ENCODE measurements around the gene CLEC17A.
"Not testable (repeated sequence)": the region's sequence is repeated elsewhere in the genome, so short reads cannot be mapped to it uniquely, and the experiment has no call there.

The CLEC17A gene

DNA sequence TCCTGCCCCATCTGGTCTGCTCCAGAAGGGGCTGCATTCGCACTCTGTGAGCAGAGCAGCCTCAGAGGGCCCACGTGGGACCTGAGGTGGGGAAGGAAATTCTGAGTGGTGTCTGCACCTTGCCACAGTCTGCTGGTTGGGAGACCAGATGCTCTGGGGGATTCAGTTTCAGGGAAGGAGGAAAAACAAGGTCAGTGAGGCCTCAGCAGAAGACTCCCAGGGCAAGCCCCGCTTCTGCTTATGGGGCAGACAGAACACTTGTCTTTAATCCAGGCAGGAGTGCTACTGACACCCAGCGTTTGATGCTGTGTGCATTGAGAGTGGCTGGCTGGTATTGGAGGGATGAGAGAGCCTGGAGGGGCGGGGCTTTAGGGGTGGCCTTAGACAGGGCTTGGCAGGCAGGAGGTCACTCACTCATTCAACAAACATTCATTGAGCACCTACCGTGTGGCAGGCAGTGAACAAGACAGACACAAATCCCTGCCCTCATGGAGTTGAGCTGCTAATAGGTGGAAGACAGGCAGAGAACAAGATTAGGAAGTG is 4.9 kb upstream of the CLEC17A start:
- DNase-seq = no peak

DNA sequence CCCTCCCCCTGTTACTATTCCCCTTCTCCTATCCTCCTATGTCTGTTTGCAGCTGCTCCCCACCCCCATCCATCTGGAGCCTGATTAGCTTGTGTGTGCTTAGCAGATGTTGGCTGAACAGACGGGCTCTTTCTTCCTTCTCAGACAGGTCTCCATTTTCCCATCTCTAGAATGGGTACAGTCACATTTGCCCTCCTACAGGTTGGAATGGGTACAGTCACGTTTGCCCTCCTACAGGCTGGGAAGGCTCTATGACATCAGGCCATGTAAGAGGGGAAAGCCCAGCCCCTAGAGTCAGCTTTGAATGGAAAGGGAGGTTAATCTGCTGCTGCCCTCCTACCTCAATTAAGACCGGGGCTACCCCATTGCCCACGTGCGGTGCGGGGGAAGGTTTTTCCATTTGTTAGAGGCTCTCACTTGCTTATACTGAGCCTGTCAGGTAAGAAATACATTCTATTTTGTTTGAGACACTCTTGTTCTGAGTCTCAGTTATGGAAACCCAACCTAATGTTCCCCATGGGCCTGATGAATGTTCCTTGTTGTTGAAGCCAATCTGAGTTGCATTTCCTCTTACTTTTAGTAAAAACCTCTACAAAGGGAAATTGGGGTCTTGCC is 2.2 kb upstream of the CLEC17A start:
- DNase-seq = no peak

DNA sequence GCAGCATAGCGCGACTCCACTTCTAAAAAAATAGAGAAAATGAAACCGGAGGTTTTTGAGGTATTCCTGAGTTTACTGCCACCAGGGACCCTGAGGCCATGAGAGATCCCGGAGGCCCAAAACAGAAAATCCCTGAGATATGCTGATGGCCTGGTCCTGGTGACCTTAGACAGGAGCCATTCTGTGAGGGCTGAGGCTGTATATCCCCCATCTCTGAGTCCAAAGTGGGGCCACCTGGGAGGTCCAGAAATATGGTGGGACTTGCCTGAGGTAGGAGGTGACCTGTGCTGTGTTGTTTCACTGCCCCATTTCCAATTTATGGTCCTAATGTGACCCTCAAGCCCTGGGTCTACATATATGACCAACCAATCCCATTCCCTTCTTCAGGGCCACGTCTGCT is 1.5 kb downstream of the CLEC17A start:
- not testable (repeated sequence) for DNase-seq

DNA sequence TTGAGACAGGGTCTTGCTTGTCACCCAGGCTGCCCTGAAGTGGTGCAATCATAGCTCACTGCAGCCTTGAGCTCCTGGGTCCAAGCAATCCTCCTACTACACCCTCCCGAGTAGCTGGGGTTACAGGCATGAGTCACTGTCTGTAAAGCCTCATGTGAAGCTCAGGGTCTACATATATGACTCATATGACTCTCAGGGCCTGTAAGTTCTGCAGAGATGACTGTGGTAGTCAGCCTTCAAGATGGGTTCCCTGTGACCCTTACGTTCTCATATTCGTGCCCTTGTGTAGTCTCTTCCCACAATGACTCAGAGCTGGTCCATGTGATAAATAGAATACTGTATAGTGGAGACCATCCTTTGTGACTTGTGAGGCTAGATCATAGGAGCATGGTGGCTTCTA is 2.3 kb downstream of the CLEC17A start:
- not testable (repeated sequence) for DNase-seq

DNA sequence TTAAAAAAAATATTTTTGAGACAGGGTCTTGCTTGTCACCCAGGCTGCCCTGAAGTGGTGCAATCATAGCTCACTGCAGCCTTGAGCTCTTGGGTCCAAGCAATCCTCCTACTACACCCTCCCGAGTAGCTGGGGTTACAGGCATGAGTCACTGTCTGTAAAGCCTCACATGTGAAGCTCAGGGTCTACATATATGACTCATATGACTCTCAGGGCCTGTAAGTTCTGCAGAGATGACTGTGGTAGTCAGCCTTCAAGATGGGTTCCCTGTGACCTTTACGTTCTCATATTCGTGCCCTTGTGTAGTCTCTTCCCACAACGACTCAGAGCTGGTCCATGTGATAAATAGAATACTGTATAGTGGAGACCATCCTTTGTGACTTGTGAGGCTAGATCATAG is 6.5 kb downstream of the CLEC17A start:
- not testable (repeated sequence) for DNase-seq

DNA sequence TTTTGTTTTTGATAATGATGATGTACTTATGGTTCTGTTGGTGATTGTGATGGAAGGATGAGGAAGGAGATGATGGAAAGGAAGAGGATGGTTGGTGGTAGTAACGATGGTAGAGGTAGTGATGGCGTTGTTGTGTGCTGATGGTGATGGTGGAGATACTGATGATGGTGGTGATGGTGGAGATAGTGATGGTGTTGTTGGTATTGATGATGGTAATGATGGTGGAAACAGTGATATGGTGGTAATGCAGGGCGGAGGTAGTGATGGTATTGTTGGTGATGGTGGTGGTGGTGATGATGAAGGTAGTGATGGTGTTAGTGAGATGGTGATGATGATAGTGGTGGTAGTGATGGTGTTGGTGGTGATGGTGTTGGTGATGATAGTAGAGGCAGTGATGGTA is 12.7 kb downstream of the CLEC17A start:
- DNase-seq = no peak

DNA sequence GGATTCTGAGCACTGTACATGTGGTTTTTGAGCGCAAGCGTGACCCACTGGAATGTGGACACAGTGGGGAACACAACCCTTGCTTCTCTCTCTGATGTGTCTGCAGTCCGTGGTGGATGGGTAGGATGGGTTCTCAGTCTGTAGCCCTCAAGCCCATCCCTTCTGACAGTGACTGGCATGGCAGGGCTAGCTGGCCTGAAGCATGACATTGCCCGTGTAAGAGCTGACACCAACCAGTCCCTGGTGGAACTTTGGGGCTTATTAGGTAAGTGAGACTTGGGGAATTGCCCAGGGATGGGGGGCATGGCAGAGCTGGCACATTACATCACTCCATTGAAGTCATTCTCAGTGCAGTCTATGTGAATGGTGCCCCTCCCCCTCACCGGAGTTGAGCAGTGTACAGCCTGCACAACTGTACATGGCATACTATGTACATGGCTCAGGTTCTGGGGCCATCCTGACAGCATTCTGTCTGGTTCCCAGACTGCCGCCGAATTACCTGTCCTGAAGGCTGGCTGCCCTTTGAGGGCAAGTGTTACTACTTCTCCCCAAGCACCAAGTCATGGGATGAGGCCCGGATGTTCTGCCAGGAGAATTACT is 16.8 kb downstream of the CLEC17A start:
- no peak for DNase-seq

DNA sequence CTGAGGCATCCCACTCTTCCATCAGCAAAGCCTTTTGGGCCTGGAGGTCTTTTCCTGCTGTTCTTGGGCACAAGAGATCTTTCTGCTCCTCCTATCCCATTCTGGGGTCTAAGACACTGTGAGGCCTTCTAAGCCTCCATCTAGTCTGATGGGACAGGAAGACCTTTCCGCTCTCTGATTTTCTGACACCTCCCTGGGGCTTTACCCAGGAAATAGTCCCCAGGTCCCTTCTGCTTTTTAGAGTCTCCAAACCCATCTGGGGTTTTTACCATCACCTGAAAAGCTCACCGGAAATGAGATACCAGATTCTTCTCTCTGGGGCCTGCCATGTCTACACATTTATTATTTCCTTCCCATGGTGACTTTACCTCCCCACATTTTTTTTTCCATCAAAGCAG is 21.1 kb downstream of the CLEC17A start:
- no peak for DNase-seq

DNA sequence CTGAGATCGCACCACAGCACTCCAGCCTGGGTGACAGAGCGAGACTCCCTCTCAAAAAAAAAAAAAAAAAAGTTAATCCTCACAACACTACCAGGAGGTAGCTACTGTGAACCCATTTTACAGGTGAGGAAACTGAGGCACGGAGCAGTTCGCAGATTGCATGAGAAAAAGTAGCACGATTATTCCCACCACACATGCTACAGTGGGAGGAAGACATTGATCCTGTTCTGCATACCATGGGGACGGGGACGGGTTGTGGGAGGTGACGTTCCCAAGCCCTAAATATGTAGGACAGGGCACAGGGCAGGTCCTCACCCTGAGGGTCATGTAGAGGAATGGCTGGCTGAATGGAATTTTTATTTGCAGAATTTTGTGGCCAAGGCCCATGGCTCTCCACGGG is 23.7 kb downstream of the CLEC17A start:
- DNase-seq = no peak

DNA sequence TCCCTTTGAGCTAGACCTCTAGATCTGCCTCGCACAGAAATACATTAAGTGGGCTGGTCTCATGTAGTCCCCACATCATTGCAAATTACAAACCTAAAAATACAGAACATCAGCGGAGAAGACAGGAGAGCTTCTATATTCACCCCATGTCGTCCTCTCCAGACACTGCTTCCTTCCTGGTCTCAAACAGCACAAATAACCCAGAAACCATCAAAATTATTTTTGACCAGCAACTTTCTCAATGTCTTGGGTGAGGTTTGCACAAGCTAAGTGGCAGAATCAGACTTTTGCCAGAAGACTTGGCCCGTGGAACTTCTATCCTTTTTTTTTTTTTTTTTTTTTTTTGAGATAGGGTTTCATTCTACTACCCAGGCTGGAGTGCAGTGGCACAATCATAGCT is 28.2 kb downstream of the CLEC17A start:
- DNase-seq = no peak

DNA sequence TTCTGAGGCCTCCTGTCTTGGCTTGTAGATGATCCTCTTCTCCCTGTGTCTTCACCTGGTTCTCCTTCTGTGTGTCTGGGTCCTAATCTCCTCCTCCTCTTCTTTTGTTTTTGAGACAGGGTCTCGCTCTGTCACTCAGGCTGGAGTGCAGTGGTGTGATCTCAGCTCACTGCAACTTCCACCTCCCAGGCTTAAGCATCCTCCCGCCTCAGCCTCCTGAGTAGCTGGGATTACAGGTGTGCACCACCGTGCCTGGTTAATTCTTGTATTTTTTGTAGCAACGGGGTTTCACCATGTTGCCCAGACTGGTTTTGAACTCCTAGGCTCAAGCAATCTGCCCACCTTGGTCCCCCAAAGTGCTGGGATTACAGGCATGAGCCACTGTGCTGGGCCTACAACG is 29.4 kb downstream of the CLEC17A start:
- not testable (repeated sequence) for DNase-seq

DNA sequence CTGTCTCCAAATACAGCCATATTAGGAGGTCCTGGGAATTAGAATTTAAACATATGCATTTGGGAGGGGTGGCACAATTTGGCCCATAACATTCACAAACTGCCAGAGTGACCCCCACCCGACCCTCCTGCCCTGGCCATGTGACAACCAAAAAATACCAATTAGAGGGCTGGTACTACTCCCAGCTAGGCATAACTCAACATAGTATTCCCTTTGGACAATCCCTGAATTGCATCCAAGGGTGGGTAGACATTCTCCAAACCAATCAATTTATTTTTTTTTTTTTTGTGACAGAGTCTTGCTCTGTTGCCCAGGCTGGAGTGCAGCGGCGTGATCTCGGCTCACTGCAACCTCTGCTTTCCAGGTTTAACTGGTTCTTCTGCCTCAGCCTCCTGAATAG is 29.8 kb downstream of the CLEC17A start:
- DNase-seq = no peak

DNA sequence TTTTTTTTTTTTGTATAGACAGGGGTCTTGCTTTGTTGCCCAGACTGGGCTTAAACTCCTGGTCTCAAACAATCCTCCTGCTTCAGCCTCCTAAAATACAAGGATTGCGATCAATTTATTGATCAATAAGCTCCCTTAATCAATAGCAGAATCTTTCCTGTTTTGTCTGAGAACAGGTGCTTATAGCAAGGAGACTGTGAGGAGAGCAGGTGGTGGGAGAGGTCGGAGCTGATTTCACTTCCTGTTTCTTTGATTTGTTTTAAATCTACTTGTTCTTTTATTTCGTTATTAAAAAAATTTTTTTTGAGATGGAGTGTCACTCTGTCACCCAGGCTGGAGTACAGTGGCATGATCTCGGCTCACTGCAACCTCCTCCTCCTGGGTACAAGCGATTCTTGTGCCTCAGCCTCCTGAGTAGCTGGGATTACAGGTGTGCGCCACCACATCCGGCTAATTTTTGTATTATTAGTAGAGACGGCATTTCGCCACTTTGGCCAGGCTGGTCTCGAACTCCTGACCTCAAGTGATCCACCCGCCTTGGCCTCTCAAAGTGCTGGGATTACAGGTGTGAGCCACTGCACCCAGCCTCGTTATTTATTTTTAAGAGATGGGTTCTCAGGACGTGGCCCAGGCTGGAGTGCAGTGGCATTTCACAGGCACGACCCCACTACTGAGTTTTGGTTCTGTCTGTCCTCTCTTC is 30.7 kb downstream of the CLEC17A start:
- not testable (repeated sequence) for DNase-seq

DNA sequence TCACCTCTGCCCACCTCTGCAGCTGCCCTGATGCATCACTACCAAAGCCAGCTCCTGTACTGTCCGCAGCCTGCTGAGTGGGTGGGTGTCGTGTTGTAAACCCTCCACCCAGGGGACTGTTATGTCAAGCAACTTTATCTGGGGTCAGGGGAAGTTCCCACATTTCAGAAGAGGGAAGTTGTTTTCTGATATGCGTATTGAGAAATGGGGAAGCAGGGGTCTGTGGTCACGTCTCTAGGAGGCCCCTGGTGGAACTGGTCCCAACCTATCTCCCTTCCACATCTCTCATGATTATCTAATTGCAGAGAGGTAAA is 31.2 kb downstream of the CLEC17A start:
- no peak for DNase-seq

DNA sequence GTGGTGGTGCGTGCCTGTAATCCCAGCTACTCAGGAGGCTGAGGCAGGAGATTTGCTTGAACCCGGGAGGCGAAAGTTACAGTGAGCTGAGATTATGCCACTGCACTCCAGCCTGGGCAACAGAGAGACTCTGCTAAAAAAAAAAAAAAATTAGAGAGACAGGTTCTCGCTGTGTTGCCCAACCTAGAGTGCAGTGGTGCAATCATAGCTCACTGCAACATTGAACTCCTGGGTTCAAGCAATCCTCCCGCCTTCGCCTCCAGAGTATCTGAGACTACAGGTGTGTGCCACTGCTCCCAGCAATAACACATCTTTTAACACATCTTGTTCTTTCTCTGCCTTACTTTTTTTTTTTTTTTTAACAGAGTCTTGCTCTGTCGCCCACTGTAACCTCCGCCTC is 32.7 kb downstream of the CLEC17A start:
- no peak for DNase-seq

DNA sequence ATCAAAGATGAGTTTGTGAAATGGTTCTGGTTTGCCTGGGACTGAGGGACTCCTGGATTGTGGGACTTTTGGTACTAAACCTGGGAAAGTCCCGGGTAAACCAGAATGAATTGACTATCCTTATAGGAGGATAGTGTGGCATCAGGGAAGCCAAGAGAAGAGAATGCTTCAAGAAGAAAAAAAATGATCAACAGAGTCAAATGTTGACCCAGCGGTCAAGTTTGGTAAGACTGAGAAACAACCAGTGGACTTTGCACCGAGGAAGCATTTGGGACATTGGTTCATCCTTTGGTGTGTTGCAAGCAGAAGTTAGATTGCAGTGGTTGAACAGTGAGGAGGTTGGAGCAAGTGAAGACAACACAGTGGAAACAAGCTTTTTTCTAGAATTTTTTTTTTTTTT is 33.5 kb downstream of the CLEC17A start:
- DNase-seq = no peak

DNA sequence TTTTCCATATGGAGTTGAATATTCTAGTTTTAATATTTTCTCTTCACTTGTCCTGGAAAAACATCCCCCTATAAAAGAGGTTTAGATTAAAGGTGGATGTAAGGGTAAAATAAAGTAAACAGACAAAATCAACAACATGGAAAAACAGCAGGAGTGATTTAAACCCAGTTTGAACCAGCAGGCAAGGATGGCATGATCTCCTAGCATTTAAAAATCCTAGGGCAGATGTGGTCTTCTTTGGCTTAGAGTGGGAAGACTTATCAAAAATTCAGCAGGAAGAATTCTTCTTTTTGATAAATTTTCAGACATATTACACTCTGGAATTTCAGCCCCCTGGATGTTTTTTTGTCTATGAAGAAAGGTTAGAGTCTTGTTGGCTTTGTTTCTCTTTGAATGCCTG is 36.5 kb downstream of the CLEC17A start:
- DNase-seq = no peak

DNA sequence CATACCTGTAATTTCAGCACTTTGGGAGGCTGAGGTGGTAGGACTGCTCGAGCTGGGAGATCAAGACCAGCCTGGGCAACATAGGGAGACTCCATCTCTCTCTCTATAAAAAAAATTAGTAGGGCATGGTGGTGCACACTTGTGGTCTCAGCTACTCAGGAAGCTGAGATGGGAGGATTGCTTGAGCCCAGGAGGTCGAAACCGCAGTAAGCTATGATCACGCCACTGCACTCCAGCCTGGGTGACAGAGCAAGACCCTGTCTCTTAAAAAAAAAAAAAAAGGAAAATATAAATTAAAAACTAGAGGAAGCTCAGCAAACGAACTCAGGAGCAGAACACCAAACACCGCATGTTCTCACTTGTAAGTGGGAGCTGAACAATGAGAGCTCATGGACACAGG is 41.6 kb downstream of the CLEC17A start:
- not testable (repeated sequence) for DNase-seq

DNA sequence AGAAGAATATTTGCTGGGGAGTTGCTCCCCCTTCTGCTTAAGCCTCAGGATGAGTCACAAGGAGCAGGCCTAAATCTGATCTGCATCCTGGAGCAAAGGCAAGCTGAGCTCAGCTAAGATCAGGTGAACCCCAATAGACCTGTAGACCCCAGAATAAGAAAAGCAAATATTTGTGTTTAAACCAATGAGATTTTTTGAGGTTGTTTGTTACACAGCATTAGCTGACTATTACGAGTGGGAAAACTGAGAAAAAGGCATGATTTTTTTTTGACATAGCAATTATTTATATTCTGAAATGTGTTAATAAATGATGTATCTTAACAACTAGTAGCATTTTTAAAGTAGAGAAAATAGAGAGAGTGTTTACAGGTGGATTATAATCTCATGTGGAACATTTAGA is 46.7 kb downstream of the CLEC17A start:
- no peak for DNase-seq

DNA sequence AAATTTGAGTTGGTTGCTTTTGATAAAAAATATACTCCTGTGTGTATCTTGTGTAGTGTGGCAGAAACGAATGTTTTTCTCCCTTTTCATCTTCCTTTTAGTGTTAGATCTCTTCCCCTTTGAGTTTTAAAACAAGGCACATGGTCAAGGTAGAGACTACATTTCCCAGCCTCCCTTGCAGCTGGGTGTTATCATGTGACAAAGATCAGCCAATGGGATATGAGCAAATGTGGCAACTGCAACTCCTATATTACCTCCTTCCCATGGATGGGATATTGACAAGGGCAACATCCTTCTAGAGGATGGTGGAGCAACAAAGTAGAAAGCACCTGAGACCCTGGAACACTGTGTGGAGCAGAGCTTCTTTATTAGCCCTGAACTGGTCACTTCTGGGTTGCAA is 49.4 kb downstream of the CLEC17A start:
- DNase-seq = no peak

DNA sequence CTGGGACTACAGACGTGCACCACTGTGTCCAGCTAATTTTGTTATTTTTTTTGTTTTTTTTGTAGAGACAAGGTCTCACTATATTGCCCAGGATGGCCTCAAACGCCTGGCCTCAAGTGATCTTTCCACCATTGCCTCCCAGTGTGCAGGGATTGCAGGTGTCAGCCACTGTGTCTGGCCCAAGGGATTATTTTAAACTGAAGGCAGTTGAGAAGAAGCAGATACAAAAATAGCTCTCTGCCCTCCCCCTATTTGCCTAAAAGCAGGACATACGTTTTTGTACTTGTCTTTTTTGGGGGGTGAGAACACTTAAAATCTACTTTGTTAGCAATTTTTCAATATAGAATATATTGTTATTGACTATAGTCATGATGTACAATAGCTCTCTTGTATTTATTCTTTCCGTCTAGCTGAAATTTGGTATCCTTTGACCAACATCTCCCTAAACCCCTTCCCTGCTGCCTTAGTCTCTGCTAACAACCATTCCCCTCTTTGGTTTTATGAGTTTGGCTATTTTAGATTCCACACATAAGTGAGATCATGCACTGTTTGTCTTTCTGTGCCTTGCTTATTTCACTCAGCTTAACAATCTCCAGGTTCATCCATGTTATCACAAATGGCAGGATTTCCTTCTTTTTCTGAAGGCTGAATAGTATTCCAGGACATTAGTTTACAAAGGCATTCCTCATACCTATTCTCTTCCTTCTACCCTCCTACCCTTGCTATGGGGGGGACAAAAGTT is 56.8 kb downstream of the CLEC17A start:
- DNase-seq = no peak

DNA sequence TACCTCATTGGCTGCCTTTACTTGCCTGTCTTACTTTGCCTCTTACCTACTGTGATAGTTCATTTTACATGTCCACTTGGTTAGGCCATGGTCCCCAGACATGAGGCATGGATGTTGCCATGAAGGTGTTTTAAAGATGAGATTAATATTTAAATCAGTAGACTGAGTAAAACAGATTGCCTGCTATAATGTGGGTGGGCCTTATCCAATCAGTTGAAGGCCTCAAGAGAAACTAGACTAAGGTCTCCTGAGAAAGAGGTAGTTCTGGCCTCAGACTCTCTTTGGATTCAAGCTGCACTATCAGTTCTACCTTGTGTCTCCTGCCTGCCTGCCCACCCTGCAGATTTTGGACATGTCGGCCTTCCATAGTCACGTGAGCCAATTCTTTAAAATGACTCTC is 65.6 kb downstream of the CLEC17A start:
- no peak for DNase-seq

DNA sequence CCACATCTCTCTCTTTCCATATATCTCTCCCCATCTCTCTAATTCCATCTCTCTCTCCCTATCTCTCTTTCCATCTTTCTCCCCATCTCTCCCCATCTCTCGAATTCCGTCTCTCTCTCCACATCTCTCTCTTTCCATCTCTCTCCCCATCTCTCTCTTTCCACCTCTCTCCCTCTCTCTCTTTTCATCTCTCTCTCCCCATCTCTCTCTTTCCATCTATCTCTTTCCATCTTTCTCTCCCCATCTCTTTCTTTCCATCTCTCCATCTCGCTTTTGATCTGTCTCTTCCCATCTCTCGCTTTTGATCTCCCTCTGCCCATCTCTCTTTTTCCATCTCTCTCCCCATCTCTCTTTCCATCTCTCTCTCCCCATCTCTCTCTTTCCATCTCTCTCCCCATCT is 66.1 kb downstream of the CLEC17A start:
- DNase-seq = no peak

Measured in right kidney (tissue), 1 donor.